Measurements from ENCODE around the gene ZDHHC7.

The ZDHHC7 gene

GRCh38 chr16:85015481-85016187, 4.3 kb upstream of the ZDHHC7 start:
- DNase-seq (no peak), ATAC-seq (no peak)
- Mint-ChIP-seq H3K27me3 (no peaks in the 10 kb centered on the region), H3K4me1 (peaks cover 26% of the 10 kb centered on the region), H3K4me3 (no peak overlapping the region), H3K27ac (no peak overlapping the region), H3K9me3 (no peaks in the 10 kb centered on the region)

DNA sequence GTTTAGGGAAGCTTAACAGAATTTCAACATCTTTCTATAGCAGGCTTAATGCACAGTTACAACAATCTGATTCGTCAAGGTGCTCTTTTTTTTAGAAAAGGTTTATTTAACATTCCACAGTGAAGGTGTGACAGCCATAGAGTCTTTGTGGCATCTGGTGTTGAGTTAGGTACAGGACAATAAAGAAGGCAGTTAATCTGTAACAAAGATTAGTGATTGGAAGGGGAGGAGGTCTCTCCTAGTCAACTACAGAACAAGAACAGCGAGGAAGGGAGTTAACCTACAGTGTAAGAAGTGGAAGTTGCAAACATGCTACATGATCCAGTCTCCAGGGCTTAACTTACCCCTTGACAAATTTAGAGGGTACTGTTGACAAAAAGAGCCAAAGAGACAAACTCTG, 3.0 kb upstream of the ZDHHC7 start:
- no peaks in the 10 kb centered on the region for H3K9me3 Mint-ChIP-seq
- DNase-seq (no peak), ATAC-seq (no peak)
- H3K27ac Mint-ChIP-seq: no peak overlapping the region
- H3K4me3 Mint-ChIP-seq: no peak overlapping the region
- peaks cover 38% of the 10 kb centered on the region for H3K4me1 Mint-ChIP-seq
- H3K27me3 Mint-ChIP-seq: no peaks in the 10 kb centered on the region

DNA sequence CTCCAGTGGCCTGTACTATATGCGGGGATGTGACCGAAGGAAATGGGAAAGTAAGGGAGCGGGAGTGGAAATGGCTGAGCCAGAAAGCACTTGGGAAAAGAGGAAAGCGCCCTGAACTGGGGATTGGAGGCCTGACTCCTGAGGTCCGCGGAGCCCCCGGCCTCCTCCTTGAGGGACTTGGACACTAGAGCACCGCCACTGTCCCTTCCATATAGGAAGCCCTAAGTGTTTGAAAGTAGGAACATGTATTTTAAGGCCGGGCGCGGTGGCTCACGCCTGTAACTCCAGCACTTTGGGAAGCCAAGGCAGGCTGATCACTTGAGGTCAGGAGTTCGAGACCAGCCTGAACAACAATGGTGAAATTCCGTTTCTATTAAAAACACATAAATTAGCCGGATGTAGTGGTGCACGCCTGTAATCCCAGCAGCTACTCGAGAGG, 530 bp upstream of the ZDHHC7 start:
- Mint-ChIP-seq H3K27me3 (no peaks in the 10 kb centered on the region), H3K9me3 (no peaks in the 10 kb centered on the region), H3K4me1 (peaks cover 48% of the 10 kb centered on the region), H3K27ac (peak overlapping the region; percentile 99), H3K4me3 (peak overlapping the region; percentile 93 to 100)
- ATAC-seq: peak; percentile 2
- DNase-seq: no peak

DNA sequence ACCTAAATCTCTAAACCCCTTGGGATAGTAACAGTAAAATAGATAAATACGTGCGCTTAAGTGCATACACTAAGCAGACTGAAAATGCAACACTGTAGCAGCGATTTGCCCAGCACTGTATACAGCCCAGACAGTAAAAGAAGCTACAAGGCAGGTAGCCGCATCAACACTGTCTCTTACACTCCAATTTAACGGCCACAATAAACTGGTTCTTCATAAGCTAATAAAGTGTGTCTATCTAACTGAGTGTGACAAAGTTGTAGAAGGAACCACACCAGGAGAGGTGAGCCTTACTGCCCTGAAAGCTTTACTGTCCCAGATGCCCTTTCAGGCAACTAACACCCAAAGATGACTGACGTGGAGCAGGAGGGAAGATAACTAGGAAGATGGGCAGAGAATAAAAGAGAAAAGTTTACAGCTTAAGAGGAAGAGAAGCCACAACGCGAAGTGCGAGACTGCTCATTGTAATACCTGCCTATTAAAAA, 847 bp downstream of the ZDHHC7 start:
- DNase-seq: no peak

DNA sequence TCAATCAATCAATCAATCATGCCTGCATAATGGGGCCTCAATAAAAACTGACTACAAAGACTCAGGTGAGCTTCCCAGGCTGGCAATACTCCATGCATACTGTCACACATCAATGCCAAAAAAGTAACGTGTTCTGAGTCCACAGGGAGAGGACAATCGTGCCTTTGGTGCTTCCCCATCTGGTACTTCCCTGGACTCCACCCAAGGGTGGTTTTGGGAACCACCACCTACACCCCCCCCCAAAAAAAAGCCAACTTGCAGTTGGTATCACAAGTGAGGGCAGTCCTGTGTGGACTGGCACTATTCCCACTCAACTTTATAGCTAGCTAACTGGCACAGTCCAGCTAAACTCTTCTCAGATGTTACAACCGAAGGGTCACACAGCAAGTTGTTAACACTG, 3.1 kb downstream of the ZDHHC7 start:
- H3K4me1 Mint-ChIP-seq: peaks cover 66% of the 10 kb centered on the region
- no peaks in the 10 kb centered on the region for H3K9me3 Mint-ChIP-seq
- no peak for DNase-seq
- H3K27ac Mint-ChIP-seq: no peak overlapping the region
- H3K27me3 Mint-ChIP-seq: no peaks in the 10 kb centered on the region
- H3K4me3 Mint-ChIP-seq: no peak overlapping the region
- ATAC-seq: no peak

More for the DNA sequence above, 847 bp downstream of the ZDHHC7 start:
- H3K9me3 Mint-ChIP-seq: no peaks in the 10 kb centered on the region
- peaks cover 47% of the 10 kb centered on the region for H3K4me1 Mint-ChIP-seq
- ATAC-seq: no peak
- peak overlapping the region; percentile 95 to 98 for H3K27ac Mint-ChIP-seq
- H3K27me3 Mint-ChIP-seq: no peaks in the 10 kb centered on the region
- H3K4me3 Mint-ChIP-seq: peak overlapping the region; percentile 97 to 99

DNA sequence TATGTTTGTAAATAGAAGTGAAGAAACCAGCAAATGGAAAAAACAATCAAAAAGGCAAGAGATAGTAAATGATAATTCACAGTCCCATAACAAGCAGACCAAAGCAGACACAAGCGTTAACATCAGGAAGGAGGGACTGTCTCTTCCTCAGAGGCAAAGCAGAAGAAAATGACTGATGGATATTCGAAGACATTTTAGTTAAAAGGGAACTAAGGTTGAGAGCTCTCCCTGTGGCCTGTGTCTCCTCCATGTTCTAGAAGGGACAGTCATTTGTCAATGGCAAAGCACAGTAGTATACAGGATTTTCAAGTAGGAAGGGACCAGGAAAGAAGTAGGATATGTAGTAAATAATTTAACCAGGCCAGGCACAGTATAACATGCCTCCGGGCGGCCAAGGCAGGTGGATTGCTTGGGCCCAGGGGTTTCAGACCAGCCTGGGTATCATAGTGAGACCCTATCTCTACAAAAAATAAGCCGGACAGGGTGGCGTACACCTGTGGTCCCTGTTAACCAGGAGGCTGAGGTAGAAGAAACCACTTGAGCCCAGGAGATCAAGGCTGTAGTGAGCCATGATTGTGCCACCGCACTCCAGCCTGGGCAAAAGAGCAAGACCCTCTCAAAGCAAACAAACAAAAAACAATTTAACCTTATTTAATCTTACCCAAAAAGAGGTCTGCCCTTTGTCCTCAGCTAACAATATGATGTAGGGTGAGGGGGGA, 3.7 kb downstream of the ZDHHC7 start:
- Mint-ChIP-seq H3K27ac (no peak overlapping the region), H3K4me1 (peaks cover 72% of the 10 kb centered on the region), H3K4me3 (no peak overlapping the region), H3K9me3 (no peaks in the 10 kb centered on the region), H3K27me3 (no peaks in the 10 kb centered on the region)
- DNase-seq (no peak), ATAC-seq (no peak)

DNA sequence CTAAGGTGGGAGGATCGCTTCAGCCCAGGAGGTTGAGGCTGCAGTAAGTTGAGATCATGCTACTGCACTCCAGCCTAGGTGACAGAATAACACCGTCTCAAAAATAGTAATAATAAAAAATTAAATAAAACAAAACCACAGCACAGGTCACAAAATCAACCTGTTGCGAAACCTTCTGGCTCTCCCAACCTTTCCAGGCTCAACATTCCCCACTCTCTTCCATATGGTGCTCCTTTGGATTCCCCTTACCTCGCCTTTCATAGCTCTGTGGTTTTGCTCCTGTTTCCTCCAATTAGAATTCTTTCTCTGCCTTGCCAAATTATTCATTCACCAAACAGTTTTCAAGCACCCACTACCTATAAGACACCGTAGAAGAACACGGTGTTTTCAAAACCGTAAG, 4.7 kb downstream of the ZDHHC7 start:
- ATAC-seq: no peak
- Mint-ChIP-seq H3K27ac (no peak overlapping the region), H3K4me3 (no peak overlapping the region), H3K9me3 (no peaks in the 10 kb centered on the region), H3K27me3 (no peaks in the 10 kb centered on the region), H3K4me1 (peaks cover 72% of the 10 kb centered on the region)
- DNase-seq: no peak

DNA sequence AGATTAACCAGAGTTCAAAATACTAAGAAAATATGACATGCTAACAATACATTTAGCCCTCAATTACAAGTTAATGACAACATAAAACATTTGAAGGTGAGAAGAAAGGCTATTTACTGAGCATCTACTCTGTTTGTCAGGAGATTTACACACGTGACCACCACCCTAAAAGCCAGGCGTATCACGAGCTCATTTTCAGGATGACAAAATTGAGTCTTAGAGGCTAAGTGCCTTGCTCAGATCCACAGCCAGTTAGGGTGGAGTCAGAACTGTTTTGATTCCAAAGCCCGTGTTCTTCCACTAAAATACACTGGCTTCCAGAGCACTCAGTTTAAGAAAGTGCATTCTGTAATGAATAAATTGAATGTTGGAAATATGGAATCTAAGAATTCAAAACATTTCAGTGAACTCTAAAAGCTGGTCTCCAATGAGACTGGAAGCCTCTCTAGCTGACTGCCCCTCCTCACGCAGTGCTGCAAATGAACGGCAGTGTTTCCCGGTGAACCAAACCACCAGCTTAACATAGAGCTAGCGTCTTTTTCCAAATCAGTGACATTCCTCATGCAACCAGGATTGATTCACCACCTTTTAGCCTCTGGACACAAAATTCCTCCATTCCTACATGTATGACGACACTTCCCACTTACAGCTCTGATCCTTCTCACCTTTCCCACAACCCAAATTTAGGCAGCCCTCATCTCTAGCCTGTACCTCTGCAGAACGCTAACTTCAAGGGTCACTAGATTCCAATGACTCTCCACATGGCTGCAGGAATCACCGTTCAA, 5.9 kb downstream of the ZDHHC7 start:
- Mint-ChIP-seq H3K9me3 (no peaks in the 10 kb centered on the region), H3K27ac (peak overlapping the region in 1 of 2 donors; percentile 44), H3K27me3 (no peaks in the 10 kb centered on the region), H3K4me3 (no peak overlapping the region), H3K4me1 (peaks cover 74% of the 10 kb centered on the region)
- ATAC-seq: no peak
- no peak for DNase-seq

DNA sequence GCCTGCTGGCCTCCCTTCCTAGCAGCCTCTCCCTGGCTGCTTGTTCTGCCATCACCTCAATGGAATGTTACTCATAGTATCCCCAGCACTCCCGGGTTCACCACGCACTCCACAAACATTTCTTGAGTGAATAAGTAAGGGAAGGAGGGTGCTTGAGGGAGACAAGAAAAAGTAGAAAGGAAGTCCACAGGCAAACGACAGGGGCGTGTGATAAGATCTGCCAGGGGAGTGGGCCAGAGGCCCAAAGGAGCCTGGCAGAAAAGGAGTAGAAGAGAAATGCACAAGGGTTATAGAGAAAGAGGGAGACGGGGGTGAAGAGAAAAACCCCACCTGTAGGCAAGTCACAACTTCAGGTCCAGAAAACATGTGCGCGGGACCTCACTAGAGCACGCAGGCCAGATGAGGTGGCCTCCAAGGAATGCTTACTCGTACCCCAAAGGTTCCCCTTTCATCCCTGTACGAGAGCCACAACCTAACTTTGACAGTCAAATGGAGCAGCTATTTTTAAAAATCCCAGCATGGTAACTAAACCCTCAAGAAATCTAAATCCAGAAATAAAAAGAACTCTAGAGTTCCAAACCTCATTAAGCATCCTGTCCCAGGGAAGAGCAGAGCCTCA, 6.6 kb downstream of the ZDHHC7 start:
- H3K27ac Mint-ChIP-seq: no peak overlapping the region
- no peaks in the 10 kb centered on the region for H3K9me3 Mint-ChIP-seq
- no peak for ATAC-seq
- H3K4me1 Mint-ChIP-seq: peaks cover 67% of the 10 kb centered on the region
- no peaks in the 10 kb centered on the region for H3K27me3 Mint-ChIP-seq
- no peak for DNase-seq
- no peak overlapping the region for H3K4me3 Mint-ChIP-seq

DNA sequence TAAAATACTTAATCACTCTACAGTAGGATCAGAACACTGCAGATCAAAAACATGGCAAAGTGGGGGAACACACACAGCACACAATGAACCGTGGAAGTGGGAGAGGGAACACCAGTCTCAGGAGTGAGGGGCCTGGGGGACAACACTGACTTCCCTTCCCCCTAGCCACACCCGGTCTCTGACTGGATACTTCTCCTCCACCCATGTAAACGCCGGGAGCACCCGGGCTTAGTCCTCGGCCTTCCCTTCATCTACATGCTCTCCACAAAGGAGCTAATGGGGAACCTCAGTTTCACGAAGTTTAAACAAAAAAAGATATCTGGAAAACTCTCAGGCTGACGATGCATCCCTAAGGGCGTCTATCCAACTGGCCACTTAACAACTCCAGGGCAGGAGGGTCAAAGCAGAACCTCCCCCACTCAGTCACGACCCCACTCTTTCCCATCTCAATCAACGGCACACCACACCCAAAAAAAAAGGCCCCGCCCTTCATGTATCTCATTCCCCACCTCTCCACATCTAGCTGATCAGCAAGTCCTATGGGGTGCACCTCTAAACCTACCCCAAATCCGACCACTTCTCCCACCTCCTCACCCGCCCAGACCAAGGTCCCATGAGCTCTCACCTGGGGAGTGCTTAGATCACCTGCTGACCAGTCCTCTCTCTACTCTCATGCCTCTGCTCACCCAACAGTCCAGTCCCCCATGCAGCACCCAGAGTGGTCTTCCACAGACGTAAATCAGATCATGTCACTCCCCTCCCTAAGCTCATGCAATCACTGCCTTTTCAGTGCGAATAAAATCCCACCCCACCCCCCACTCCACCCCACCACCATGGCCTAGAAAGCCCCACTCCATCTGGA, 7.4 kb downstream of the ZDHHC7 start:
- Mint-ChIP-seq H3K4me3 (no peak overlapping the region), H3K27me3 (no peaks in the 10 kb centered on the region), H3K4me1 (peaks cover 62% of the 10 kb centered on the region), H3K27ac (peak overlapping the region in 1 of 2 donors; percentile 80), H3K9me3 (no peaks in the 10 kb centered on the region)
- DNase-seq (no peak), ATAC-seq (no peak)

GRCh38 chr16:85003076-85003475, 8.3 kb downstream of the ZDHHC7 start:
- H3K4me1 Mint-ChIP-seq: peaks cover 56% of the 10 kb centered on the region
- no peaks in the 10 kb centered on the region for H3K9me3 Mint-ChIP-seq
- no peaks in the 10 kb centered on the region for H3K27me3 Mint-ChIP-seq
- DNase-seq: no peak
- H3K27ac Mint-ChIP-seq: peak overlapping the region; percentile 46 to 63
- H3K4me3 Mint-ChIP-seq: peak overlapping the region in 1 of 2 donors; percentile 65
- no peak for ATAC-seq

DNA sequence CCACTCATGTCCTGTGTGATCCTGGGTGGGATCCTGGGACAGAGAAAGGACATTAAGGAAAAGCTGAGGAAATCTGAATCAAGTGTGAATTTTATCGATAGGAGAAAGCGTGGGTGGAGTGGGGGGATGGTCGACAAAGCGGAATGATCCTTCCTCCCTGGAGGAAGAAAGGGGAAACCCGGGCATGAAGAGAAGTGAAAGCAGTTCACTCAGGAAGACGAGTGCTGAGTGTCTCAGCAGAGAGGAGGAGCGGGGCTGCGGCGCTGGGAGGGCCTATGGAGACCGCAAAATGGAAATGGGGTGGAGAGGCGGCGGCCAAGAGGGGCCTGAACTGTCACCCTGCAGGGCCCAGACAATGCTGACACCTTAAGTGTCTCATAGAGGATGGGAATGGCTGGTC, 8.7 kb downstream of the ZDHHC7 start:
- peak overlapping the region in 1 of 2 donors; percentile 65 for H3K4me3 Mint-ChIP-seq
- DNase-seq (no peak), ATAC-seq (no peak)
- no peaks in the 10 kb centered on the region for H3K27me3 Mint-ChIP-seq
- H3K4me1 Mint-ChIP-seq: peaks cover 52% of the 10 kb centered on the region
- peak overlapping the region; percentile 46 to 63 for H3K27ac Mint-ChIP-seq
- no peaks in the 10 kb centered on the region for H3K9me3 Mint-ChIP-seq

- Mint-ChIP-seq H3K9me3 (no peaks in the 10 kb centered on the region), H3K27me3 (no peaks in the 10 kb centered on the region), H3K27ac (peak overlapping the region; percentile 60 to 63), H3K4me1 (peaks cover 47% of the 10 kb centered on the region), H3K4me3 (peak overlapping the region in 1 of 2 donors; percentile 65)
- ATAC-seq (no peak), DNase-seq (no peak)
These were observed 9.2 kb downstream of the ZDHHC7 start for GRCh38 chr16:85002099-85002541.

DNA sequence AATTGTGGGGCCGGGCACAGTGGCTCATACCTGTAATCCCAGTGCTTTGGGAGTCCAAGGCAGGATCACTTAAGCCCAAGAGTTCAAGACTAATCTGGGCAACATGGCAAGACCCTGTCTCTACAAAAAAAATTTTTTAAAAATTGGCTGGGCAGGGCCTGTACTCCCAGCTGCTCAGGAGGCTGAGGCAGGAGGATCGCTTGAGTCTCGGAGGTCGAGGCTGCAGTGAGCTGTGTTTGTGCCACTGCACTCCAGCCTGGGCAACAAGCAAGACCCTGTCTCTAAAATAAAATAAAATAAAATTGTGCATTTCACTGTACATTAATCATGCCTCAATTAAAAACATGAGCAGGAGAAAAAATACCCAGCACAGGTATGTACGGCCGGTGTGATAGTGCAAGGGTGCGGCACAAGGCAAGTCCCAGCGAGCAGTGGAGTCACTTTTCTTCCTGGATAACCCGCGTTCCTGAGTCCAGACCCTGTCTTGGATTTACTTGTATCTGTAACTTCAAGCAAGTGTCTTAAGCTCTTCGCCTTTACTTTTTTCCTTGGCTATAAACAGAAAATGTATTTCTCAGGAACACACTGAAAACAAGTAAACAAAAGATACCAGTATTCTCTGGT, 11.4 kb downstream of the ZDHHC7 start:
- Mint-ChIP-seq H3K27me3 (no peaks in the 10 kb centered on the region), H3K4me3 (no peak overlapping the region)
- no peak for ATAC-seq

More for the DNA sequence above, 11.4 kb downstream of the ZDHHC7 start:
- Mint-ChIP-seq H3K9me3 (no peaks in the 10 kb centered on the region), H3K27ac (no peak overlapping the region), H3K4me1 (peaks cover 56% of the 10 kb centered on the region)
- no peak for DNase-seq
